HepG2 (cell line): ENCODE data around the gene KRABD2.
A peak's percentile ranks its signal among the peaks of the same experiment; 100 is the strongest.

Experiments
- CBX1 ChIP-seq: IDR thresholded peaks from one replicate; pipeline ENCODE4 v1.6.1; 2016; ENCODE audit warnings: antibody characterized with exemption, low read depth
- EHMT2 ChIP-seq: fragments of 200-600 bp; sonication (generic); IDR thresholded peaks from 2 replicates; pipeline ENCODE4 v1.7.0; 2017; ENCODE audit warnings: antibody characterized with exemption, low read depth, low read length, borderline replicate concordance
- KDM2A ChIP-seq: sonication (generic); formaldehyde crosslinking; IDR thresholded peaks from 2 replicates; pipeline ENCODE4 v1.4.0; 2020; ENCODE audit warnings: low read depth, missing genetic modification reagents, borderline replicate concordance
- MXD4 ChIP-seq: IDR thresholded peaks from 2 replicates; pipeline ENCODE4 v1.6.1; 2016; ENCODE audit warnings: mild to moderate bottlenecking, missing biosample characterization, missing genetic modification reagents
- NFIC ChIP-seq: IDR thresholded peaks from 2 replicates; pipeline ENCODE4 v1.6.1; 2012; ENCODE audit warnings: mild to moderate bottlenecking, low read length, inconsistent platforms
- PHB2 ChIP-seq: fragments of 450-650 bp; IDR thresholded peaks from 2 replicates; pipeline ENCODE4 v1.6.1; 2018; ENCODE audit not compliant: partially characterized antibody
- SMARCC2 ChIP-seq: fragments of 450-650 bp; IDR thresholded peaks from 2 replicates; pipeline ENCODE4 v1.6.1; 2017; ENCODE audit warnings: antibody characterized with exemption, mild to moderate bottlenecking
- XBP1 ChIP-seq: sonication (generic); formaldehyde crosslinking; IDR thresholded peaks from 2 replicates; pipeline ENCODE4 v1.5.0; 2020; ENCODE audit warnings: missing genetic modification reagents
- ZNF12 ChIP-seq: sonication (generic); formaldehyde crosslinking; IDR thresholded peaks from 2 replicates; pipeline ENCODE4 v1.5.0; 2020; ENCODE audit warnings: missing genetic modification reagents
- ZNF20 ChIP-seq: sonication (generic); formaldehyde crosslinking; IDR thresholded peaks from 2 replicates; pipeline ENCODE4 v1.4.0; 2020; ENCODE audit warnings: mild to moderate bottlenecking, moderate library complexity, missing genetic modification reagents
- ZNF33A ChIP-seq: sonication (generic); formaldehyde crosslinking; IDR thresholded peaks from 2 replicates; pipeline ENCODE4 v1.5.1; 2020; ENCODE audit warnings: missing genetic modification reagents, mild to moderate bottlenecking, moderate library complexity, borderline replicate concordance
- ZNF543 ChIP-seq: sonication (generic); formaldehyde crosslinking; IDR thresholded peaks from 2 replicates; pipeline ENCODE4 v1.4.0; 2020; ENCODE audit warnings: mild to moderate bottlenecking, missing genetic modification reagents
- ZNF616 ChIP-seq: sonication (generic); formaldehyde crosslinking; IDR thresholded peaks from 2 replicates; pipeline ENCODE4 v1.5.0; 2020; ENCODE audit warnings: low read depth, mild to moderate bottlenecking, missing genetic modification reagents
- ZNF781 ChIP-seq: sonication (generic); formaldehyde crosslinking; IDR thresholded peaks from 2 replicates; pipeline ENCODE4 v1.5.1; 2020; ENCODE audit warnings: borderline replicate concordance, mild to moderate bottlenecking, missing genetic modification reagents; ENCODE audit errors: not compliant biosample characterization
- ZNF841 ChIP-seq: sonication (generic); formaldehyde crosslinking; IDR thresholded peaks from 2 replicates; pipeline ENCODE4 v1.8.1; 2023; ENCODE audit warnings: missing genetic modification reagents, borderline replicate concordance
- TF ChIP-seq, protein P1 (sequence below): sonication (generic); formaldehyde crosslinking; IDR thresholded peaks from 2 replicates; pipeline ENCODE4 v1.4.0; 2020; ENCODE audit warnings: missing genetic modification reagents
- TF ChIP-seq, protein P2 (sequence below): sonication (generic); formaldehyde crosslinking; IDR thresholded peaks from 2 replicates; pipeline ENCODE4 v1.4.0; 2020; ENCODE audit warnings: missing genetic modification reagents
- TF ChIP-seq, protein P3 (sequence below): sonication (generic); formaldehyde crosslinking; IDR thresholded peaks from 2 replicates; pipeline ENCODE4 v1.8.0; 2022; ENCODE audit warnings: mild to moderate bottlenecking, missing genetic modification reagents, moderate library complexity
- TF ChIP-seq, protein P4 (sequence below): sonication (generic); formaldehyde crosslinking; IDR thresholded peaks from 2 replicates; pipeline ENCODE4 v1.8.0; 2022; ENCODE audit warnings: mild to moderate bottlenecking, missing genetic modification reagents
- TF ChIP-seq, protein P5 (sequence below): sonication (generic); formaldehyde crosslinking; conservative IDR thresholded peaks from 2 replicates; pipeline ENCODE4 v1.4.0; 2020; ENCODE audit warnings: missing genetic modification reagents

Gene KRABD2

GRCh38 chr17:8420041-8420934 lies 43.8 kb upstream of the KRABD2 start (continued):
- TF ChIP-seq SMARCC2, result 0 out of 2 replicates have a peak, but pooled peaks have one; percentile 32
- no peak for TF ChIP-seq XBP1 (CRISPR knock-in tag)
- TF ChIP-seq ZNF616 (CRISPR knock-in tag), result no peak
- TF ChIP-seq NFIC, result peak; percentile 98
- TF ChIP-seq KDM2A, result no peak
- TF ChIP-seq, protein P1, sequence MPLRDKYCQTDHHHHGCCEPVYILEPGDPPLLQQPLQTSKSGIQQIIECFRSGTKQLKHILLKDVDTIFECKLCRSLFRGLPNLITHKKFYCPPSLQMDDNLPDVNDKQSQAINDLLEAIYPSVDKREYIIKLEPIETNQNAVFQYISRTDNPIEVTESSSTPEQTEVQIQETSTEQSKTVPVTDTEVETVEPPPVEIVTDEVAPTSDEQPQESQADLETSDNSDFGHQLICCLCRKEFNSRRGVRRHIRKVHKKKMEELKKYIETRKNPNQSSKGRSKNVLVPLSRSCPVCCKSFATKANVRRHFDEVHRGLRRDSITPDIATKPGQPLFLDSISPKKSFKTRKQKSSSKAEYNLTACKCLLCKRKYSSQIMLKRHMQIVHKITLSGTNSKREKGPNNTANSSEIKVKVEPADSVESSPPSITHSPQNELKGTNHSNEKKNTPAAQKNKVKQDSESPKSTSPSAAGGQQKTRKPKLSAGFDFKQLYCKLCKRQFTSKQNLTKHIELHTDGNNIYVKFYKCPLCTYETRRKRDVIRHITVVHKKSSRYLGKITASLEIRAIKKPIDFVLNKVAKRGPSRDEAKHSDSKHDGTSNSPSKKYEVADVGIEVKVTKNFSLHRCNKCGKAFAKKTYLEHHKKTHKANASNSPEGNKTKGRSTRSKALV (CRISPR knock-in tag), result peak; percentile 76
- 0 out of 2 replicates have a peak, but pooled peaks have one; percentile 33 for TF ChIP-seq ZNF543 (CRISPR knock-in tag)
- TF ChIP-seq, protein P2, sequence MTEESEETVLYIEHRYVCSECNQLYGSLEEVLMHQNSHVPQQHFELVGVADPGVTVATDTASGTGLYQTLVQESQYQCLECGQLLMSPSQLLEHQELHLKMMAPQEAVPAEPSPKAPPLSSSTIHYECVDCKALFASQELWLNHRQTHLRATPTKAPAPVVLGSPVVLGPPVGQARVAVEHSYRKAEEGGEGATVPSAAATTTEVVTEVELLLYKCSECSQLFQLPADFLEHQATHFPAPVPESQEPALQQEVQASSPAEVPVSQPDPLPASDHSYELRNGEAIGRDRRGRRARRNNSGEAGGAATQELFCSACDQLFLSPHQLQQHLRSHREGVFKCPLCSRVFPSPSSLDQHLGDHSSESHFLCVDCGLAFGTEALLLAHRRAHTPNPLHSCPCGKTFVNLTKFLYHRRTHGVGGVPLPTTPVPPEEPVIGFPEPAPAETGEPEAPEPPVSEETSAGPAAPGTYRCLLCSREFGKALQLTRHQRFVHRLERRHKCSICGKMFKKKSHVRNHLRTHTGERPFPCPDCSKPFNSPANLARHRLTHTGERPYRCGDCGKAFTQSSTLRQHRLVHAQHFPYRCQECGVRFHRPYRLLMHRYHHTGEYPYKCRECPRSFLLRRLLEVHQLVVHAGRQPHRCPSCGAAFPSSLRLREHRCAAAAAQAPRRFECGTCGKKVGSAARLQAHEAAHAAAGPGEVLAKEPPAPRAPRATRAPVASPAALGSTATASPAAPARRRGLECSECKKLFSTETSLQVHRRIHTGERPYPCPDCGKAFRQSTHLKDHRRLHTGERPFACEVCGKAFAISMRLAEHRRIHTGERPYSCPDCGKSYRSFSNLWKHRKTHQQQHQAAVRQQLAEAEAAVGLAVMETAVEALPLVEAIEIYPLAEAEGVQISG, result peak; percentile 75
- TF ChIP-seq, protein P3, sequence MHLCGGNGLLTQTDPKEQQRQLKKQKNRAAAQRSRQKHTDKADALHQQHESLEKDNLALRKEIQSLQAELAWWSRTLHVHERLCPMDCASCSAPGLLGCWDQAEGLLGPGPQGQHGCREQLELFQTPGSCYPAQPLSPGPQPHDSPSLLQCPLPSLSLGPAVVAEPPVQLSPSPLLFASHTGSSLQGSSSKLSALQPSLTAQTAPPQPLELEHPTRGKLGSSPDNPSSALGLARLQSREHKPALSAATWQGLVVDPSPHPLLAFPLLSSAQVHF, result no peak
- peak; percentile 45; the same call in 1 of the 2 replicates for TF ChIP-seq MXD4
- no peak for TF ChIP-seq ZNF781 (CRISPR knock-in tag)
- TF ChIP-seq, protein P4, sequence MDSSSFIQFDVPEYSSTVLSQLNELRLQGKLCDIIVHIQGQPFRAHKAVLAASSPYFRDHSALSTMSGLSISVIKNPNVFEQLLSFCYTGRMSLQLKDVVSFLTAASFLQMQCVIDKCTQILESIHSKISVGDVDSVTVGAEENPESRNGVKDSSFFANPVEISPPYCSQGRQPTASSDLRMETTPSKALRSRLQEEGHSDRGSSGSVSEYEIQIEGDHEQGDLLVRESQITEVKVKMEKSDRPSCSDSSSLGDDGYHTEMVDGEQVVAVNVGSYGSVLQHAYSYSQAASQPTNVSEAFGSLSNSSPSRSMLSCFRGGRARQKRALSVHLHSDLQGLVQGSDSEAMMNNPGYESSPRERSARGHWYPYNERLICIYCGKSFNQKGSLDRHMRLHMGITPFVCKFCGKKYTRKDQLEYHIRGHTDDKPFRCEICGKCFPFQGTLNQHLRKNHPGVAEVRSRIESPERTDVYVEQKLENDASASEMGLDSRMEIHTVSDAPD (CRISPR knock-in tag), result no peak
- TF ChIP-seq ZNF33A (CRISPR knock-in tag), result peak; percentile 61; the same call in 1 of the 2 replicates
- no peak; the same call in 1 of the 2 replicates for TF ChIP-seq EHMT2
- TF ChIP-seq ZNF841, result 0 out of 2 replicates have a peak, but pooled peaks have one; percentile 56
- TF ChIP-seq, protein P5, sequence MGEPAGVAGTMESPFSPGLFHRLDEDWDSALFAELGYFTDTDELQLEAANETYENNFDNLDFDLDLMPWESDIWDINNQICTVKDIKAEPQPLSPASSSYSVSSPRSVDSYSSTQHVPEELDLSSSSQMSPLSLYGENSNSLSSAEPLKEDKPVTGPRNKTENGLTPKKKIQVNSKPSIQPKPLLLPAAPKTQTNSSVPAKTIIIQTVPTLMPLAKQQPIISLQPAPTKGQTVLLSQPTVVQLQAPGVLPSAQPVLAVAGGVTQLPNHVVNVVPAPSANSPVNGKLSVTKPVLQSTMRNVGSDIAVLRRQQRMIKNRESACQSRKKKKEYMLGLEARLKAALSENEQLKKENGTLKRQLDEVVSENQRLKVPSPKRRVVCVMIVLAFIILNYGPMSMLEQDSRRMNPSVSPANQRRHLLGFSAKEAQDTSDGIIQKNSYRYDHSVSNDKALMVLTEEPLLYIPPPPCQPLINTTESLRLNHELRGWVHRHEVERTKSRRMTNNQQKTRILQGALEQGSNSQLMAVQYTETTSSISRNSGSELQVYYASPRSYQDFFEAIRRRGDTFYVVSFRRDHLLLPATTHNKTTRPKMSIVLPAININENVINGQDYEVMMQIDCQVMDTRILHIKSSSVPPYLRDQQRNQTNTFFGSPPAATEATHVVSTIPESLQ, result 0 out of 2 replicates have a peak, but pooled peaks have one; percentile 50
- TF ChIP-seq ZNF12 (CRISPR knock-in tag), result peak; percentile 54; the same call in 1 of the 2 replicates
- no peak for TF ChIP-seq CBX1
- TF ChIP-seq PHB2, result no peak
- no peak for TF ChIP-seq ZNF20 (CRISPR knock-in tag)
